Thoracic aorta endothelial cell (primary cell): ENCODE data around the gene DIMT1. TPM values are rescaled to one million over a fixed set of nuclear protein-coding genes. Genes with fewer than 3 reads are reported as not detected.

Source experiments
- small RNA-seq: library from RNA; depleted of rRNA; stranded (forward); fragments of <200 nt; gene quantifications from one replicate; pipeline ENCODE3, GENCODE V24; 2012
- total RNA-seq: library from RNA; depleted of rRNA; stranded (reverse); fragments of >200 nt; gene quantifications from 2 replicates; pipeline ENCODE4 v1.2.3, GENCODE V29; 2012

The DIMT1 gene
- 50.8 and 54.3 TPM in 2 replicates for total RNA-seq

DNA sequence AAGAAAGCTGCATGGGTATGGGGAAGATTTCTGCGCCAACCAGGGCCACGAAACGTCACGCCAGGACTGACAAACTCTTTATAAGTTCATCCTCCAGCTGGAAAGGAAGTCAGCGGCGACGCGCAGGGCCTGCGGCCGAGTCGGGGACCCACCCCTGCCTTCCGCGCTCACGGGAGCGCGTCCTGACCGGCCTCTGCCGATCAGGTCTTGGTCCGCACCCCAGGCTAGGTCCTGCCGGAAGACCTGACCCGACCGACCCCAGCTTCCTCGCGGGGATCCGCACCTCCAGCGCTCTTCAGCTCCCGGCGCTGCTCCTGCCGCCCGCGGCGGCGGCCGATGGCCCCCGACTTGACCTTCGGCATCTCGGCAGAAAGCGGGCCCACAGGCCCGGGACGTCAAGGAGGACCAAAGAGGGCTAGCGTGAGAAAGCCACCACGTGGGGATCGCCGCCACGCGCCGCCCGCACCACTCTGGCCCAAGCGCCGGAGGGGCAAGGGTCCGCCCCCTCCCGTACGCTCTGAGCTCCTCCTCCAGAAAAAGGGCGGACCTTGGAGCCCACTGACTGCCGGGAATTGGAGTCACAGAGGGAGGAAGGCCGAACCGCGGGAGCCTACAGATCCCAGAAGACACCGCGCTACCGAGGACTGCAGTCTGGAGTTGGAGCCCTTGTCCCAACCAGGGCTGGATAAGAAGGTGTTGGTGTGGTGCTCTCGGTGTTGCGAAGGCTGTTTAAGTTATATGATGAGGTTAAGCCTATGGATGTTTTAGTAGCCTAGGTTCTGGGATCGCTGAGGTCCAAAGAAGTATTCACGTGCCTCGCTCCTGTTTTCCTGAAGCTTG lies at the start of gene DIMT1:
DIMT1 (minus strand) TSS at position 495 of the 840 bp plus-strand sequence; CDS start at position 362, 133 bp downstream.

DNA sequence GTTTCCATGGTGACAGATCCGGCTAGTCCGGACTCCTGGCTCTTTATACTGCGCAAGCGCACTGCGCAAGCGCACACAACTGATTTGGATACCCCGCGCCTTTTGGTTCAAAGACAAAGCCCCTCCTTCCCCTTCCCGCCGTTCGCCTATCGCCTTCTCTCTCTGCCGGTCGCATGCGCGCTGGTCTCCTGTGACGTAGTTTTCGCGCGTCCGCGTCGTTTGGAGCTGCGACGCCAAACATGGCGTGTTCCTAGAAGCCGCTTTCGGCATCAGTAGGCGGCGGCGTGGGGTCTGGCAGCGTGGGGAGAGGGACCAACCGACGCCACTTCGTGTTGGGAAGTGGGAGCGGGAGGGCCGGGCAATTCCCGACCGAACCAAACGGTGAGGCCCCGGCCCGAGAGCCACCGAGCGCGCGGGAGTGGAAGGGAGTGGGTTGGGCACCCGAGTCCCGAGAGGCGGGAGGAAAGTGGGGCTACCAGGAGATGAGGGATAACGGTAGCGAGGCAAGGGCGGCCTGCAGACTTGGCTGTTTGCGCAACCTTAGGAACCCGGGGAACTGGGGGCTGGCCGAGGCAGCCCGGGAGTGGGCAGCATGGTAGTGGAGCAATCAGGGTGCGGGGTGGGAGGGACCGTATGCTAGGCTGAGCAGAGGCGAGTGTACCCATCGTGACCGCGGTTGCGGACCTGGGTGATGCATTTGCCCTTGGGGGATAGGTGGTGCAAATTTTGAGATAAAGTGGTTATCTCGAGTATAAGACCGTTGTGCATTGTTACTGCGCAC lies 9.0 kb upstream of the DIMT1 start, which contains the start of gene IPO11:
IPO11 (plus strand) TSS at position 215 of the 781 bp plus-strand sequence. CDS start 24,517 bp downstream, outside the sequence.

Small RNA genes within 50 kb of the gene (small RNA-seq; reads per million reads assigned to genes)
- gene RNU6-661P: not detected

Other genes starting within 250 kb of the DIMT1 start
- 131 and 151 TPM in 2 replicates for gene KIF2A, start 97.7 kb downstream of the DIMT1 start, total RNA-seq
- gene IPO11, start 8.9 kb upstream of the DIMT1 start, total RNA-seq: 137 and 145 TPM in 2 replicates
- gene LRRC70, start 174.9 kb upstream of the DIMT1 start, total RNA-seq: 42.6 and 45.2 TPM in 2 replicates